Motor neuron (in vitro differentiated cells): ENCODE measurements around the gene UBA7. TPM values are rescaled to one million over a fixed set of nuclear protein-coding genes. Genes with fewer than 3 reads are reported as not detected.
"Not testable (repeated sequence)": the region's sequence is repeated elsewhere in the genome, so short reads cannot be mapped to it uniquely, and the experiment has no call there.

Experiments used
- ATAC-seq, 8 experiments: fragments of 200-7000 bp; cut with Tn5 transposase; replicated peaks in 6 of 8; 2 replicates each; pipeline ENCODE4 v1.8.0; 2021; ENCODE audit warnings: mild to moderate bottlenecking in 8 of 8, moderate library complexity in 8 of 8
- H3K27ac ChIP-seq, 2 donors: fragments of 250-450 bp; sonication (Bioruptor Pico); 2 replicates each; pipeline ENCODE4 v1.9.0; 2021; ENCODE audit warnings: antibody characterized with exemption in 2 of 2, mild to moderate bottlenecking in 2 of 2, moderate library complexity in 1 of 2
- H3K4me1 ChIP-seq, 2 donors: fragments of 250-450 bp; sonication (Bioruptor Pico); replicated peaks in 1 of 2; 2 replicates each; pipeline ENCODE4 v1.6.1; 2021; ENCODE audit warnings: antibody characterized with exemption in 2 of 2, mild to moderate bottlenecking in 2 of 2, moderate library complexity in 1 of 2
- H3K4me3 ChIP-seq, 5 donors: fragments of 250-450 bp; sonication (Bioruptor Pico); 2 replicates each; pipeline ENCODE4 v1.9.0; 2021; ENCODE audit warnings: antibody characterized with exemption in 5 of 5, mild to moderate bottlenecking in 5 of 5, moderate library complexity in 4 of 5
- WGBS, 10 experiments: fragments of 450-650 bp; shearing (Covaris generic); methylation state at CpG; one replicate each; pipeline ENCODE4 v1.0.0; 2022; 5-methylcytosine and 5-hydroxymethylcytosine counted together
- in situ Hi-C, 9 experiments: fragments of 400-800 bp; cut with MboI; loops; one replicate each; pipeline ENCODE4 v1.15.0; 2021; ENCODE audit warnings: low sequenced_read_pairs in 9 of 9, low pct_unique_long_range_greater_than_20kb in 2 of 9; ENCODE audit not compliant: unreplicated experiment in 9 of 9
- total RNA-seq, 8 experiments: library from RNA; unstranded; fragments of 300-600 nt; gene quantifications; 2 replicates each; pipeline versions ENCODE4 v1.2.3 to v1.2.4, GENCODE V29; 2022

UBA7 gene
- total RNA-seq, 8 experiments from 2014 or later, result 0.96 to 46.3 (median 11.0) TPM

DNA sequence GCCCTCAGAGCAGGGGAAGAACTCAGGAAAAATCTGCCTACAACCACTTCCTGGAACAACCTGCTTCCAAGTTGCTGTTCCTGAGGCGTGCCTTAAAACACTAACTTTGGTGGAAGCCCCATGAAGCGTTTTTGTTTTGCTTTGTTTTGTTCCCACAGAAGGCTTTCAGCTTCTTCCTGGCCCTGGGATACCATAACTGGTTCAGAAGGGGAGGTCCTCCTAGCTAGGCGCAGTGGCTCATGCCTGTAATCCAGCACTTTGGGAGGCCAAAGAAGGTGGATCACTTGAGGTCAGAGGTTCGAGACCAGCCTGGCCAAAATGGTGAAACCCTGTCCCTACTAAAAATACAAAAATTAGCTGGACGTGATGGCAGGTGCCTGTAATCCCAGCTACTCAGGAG, 26.2 kb downstream of the UBA7 start:
- in situ Hi-C loops, result no loop called here
- peaks cover 29 to 33% of the 10 kb centered on the region in 2 donors for H3K4me1 ChIP-seq
- no peak overlapping the region for H3K27ac ChIP-seq
- H3K4me3 ChIP-seq, result no peak overlapping the region
- 67 to 100% (median 100%) methylated on average over 1 to 4 of the region's 5 CpGs; no CpG with 5 or more reads in 3 of the 10 experiments for WGBS, 10 experiments
- no peak for ATAC-seq

- peak overlapping the region; percentile 90 to 96 for H3K27ac ChIP-seq
- H3K4me1 ChIP-seq, result peaks cover 29 to 33% of the 10 kb centered on the region in 2 donors
- ATAC-seq, result no peak
- 80 to 100% (median 100%) methylated on average over 1 to 2 of the region's 3 CpGs; no CpG with 5 or more reads in 2 of the 10 experiments for WGBS, 10 experiments
- in situ Hi-C loops, result no loop called here
- H3K4me3 ChIP-seq, result peak overlapping the region in 2 of 5 donors; percentile 96
Observed at GRCh38 chr3:49787182-49787464, 26.6 kb downstream of the UBA7 start.

DNA sequence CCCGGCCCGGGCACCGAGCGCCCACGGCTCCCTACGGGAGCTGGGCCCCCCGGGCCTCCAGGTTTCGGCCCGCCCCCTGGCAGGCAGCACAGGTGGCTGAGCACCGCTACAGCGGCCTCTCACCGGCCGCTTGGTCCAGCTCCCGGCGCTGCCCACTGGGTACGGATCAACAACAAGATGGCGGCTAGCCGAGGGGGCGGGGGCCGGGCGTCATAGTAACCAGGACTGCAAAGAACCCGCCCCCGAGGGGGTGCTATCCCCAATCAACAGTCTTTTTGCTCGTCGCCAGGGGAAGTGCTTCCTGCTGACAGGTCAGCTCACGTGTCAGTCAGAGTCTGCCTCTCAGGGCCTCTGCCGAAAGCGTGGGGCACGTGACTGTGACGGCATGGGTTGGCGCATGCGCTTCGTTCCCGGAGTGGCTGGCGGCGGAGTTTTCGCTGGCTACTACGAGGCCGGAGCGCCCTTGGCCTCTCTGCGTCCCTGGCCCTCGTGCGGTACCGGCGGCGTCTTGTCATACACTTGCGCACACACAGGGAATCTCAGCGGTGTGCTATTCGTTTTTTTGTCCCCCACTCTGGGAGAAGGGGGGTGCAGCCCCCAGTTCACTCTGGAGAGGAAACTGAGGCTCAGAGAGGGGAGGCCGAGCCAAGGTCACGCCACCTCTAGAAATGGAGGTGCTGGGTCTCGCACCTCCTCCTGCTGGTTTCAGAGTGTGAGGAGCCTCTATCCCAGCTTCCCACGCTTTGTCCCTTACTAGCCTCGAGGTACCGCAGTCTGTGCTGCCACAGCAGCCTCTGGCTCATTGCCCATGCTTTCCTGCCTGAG, 27.2 kb downstream of the UBA7 start, which contains the start of gene IP6K1:
Gene IP6K1, minus strand, starts transcription at position 186 of the 825 bp plus-strand sequence. CDS start 38,502 bp downstream, outside the sequence.
- peak; percentile 93 to 99 (median 95) for ATAC-seq
- in situ Hi-C loops, result no loop called here
- peak within 1 kb of the TSS; percentile 79 to 96 (median 92) for H3K4me3 ChIP-seq
- H3K27ac ChIP-seq, result peak within 1 kb of the TSS; percentile 90 to 96
- H3K4me1 ChIP-seq, result peaks cover 29 to 30% of the 10 kb centered on the region in 2 donors
- WGBS, 10 experiments, result 0% methylated on average over 4 to 24 of the region's 55 CpGs; no CpG with 5 or more reads in 6 of the 10 experiments

DNA sequence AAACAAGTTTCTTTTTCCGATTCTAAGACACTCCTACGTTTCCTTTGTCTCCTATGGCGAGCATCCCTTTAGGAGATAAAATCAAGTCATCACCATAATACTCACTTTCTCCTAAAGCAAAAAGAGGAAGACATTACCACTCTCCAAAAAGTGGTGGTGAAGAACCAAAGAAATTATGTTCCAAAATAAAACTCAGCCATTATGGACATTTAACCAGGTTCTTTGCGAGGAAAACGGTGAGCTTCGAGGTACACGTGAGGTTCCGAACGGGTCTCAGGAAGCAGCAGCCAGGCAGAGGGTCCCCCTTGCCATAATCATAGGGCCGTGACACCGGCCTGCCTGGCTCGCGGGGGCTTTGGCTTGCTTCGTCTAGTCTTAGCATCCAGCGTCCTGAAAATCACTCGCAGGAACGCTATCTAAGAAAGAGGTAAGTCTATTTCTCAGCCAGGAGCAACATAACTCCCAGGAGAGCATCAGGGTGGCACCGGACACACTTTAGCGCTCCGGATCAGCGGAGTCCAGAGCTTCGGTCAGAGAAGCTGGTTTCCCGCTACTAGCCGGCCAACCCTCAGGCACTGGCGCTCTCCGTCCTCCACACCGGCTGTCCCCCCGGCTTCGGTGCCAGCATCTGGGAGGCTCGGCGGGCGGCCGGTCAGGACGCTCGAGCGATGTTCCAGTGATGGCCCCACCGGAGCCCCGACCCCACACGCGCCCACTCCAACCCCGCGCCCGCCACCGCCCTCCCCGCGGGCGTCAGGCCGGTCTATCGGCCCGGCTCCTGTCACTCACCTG, 28.0 kb downstream of the UBA7 start:
- 0 to 10% (median 7%) methylated on average over 1 to 17 of the region's 50 CpGs for WGBS, 10 experiments
- Histone ChIP-seq H3K27ac (peak overlapping the region; percentile 90 to 95), H3K4me3 (peak overlapping the region; percentile 79 to 96 (median 92)), H3K4me1 (peaks cover 22 to 23% of the 10 kb centered on the region in 2 donors)
- peak; percentile 39 to 59 (median 46) for ATAC-seq
- in situ Hi-C loops, result no loop called here

- WGBS, 10 experiments, result 85 to 100% (median 97%) methylated on average over 1 to 6 of the region's 9 CpGs; no CpG with 5 or more reads in 5 of the 10 experiments
- ATAC-seq, H3K4me3 ChIP-seq, H3K27ac ChIP-seq, in situ Hi-C loops: not testable (repeated sequence)
- H3K4me1 ChIP-seq, result peaks cover 12 to 13% of the 10 kb centered on the region in 2 donors
Observed at GRCh38 chr3:49782277-49782676, 31.5 kb downstream of the UBA7 start.

DNA sequence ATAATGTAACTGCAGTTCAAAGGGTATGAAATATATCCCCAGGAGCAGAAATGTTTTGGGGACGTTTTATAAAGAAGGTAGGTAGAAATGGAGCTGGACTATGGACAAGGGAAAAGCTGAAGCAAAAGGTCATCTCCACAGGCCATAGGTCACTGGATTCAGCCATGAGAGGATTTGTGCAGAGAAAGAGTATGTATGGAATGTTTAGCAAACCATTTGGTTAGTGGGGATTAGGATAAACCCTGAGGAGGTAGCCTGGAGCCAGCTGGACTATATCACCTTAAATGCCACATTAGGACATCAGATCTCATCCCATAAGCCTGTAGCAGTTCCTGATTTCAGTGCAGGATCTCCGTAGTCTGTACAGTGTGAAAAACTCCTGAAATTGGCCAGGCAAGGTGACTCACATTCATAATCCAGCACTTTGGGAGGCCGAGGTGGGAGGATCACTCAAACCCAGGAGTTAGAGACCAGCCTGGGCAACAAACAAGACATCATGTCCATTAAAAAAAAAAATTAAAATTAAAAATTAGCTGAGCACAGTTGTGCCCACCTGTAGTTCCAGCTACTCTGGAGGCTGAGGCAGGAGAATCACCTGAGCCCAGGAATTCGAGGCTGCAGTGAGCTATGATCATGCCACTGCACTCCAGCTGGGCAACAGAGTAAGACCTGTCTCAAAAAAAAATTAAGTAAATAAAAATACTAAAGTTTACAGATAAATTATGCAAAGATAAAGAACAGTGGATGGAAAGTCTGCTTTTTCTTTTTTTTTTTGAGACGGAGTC, 32.1 kb downstream of the UBA7 start:
- H3K4me3 ChIP-seq, result no peak overlapping the region
- ATAC-seq, result no peak
- in situ Hi-C loops, result no loop called here
- peaks cover 7 to 8% of the 10 kb centered on the region in 2 donors for H3K4me1 ChIP-seq
- 11 to 100% (median 90%) methylated on average over 1 to 5 of the region's 5 CpGs for WGBS, 10 experiments
- no peak overlapping the region for H3K27ac ChIP-seq

DNA sequence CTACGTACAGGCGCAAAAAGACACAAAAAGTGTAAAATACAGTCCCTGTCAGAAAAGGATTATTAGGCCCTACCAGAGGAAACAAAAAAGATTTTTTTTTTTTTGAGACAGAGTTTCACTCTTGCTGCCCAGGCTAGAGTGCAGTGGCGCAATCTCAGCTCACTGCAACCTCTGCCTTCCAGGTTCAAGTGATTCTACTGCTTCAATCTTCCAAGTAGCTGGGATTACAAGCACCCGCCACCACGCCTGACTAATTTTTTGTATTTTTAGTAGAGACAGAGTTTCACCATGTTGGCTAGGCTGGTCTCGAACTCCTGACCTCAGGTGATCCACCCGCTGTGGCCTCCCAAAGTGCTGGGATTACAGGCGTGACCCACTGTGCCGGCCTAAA, 32.8 kb downstream of the UBA7 start:
- peak in 3 of 8 experiments; percentile 11 to 25 (median 24) for ATAC-seq
- H3K27ac ChIP-seq, H3K4me3 ChIP-seq, H3K4me1 ChIP-seq, in situ Hi-C loops: not testable (repeated sequence)
- 46 to 100% (median 91%) methylated on average over 3 to 9 of the region's 9 CpGs; no CpG with 5 or more reads in 1 of the 10 experiments for WGBS, 10 experiments

DNA sequence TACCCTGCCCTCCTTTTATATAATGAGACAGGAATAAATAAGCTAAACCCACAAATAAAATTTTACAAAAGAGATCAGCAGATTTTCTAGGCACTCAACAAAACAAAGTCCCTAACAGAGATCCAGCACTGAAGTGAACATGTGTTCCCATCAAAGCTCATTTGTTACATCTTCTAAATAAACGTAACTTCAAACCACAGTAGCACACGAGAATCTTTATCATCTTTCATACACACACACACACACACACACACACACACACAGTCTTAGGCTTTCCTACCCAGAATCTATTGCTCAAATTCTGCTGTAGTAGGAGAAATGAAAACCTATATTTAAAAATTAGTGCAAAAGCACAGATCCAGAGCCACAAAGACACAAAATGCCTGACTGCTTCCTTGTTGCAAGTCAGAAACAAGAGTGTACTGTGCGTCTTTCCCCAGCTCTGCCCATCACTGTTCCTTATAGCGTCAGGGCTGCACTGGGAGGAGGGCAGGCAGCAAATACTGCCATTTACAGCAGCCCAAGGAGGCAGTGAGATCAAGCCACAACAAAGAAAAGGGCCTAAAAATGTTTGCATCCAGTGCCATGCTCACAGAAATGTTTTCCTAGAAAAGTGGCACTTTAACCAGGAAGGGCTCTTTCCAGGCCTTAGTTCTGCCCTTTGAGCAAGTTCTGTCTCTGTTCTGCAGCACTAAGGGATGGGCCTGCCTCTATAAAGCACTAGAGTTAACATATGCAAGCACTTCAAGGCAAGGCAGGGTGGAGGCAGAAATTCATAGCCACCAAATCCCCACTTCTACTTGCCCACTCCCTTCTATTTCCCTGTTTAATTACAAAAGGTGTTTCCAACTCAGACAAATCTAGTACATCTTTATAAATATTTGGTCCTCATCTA, 33.4 kb downstream of the UBA7 start:
- H3K4me3 ChIP-seq, result no peak overlapping the region
- H3K27ac ChIP-seq, result no peak overlapping the region
- peaks cover 6 to 8% of the 10 kb centered on the region in 2 donors for H3K4me1 ChIP-seq
- in situ Hi-C loops, result no loop called here
- peak in 3 of 8 experiments; percentile 93 to 97 (median 96) for ATAC-seq
- 67 to 100% (median 88%) methylated on average over 1 to 4 of the region's 4 CpGs; no CpG with 5 or more reads in 3 of the 10 experiments for WGBS, 10 experiments

DNA sequence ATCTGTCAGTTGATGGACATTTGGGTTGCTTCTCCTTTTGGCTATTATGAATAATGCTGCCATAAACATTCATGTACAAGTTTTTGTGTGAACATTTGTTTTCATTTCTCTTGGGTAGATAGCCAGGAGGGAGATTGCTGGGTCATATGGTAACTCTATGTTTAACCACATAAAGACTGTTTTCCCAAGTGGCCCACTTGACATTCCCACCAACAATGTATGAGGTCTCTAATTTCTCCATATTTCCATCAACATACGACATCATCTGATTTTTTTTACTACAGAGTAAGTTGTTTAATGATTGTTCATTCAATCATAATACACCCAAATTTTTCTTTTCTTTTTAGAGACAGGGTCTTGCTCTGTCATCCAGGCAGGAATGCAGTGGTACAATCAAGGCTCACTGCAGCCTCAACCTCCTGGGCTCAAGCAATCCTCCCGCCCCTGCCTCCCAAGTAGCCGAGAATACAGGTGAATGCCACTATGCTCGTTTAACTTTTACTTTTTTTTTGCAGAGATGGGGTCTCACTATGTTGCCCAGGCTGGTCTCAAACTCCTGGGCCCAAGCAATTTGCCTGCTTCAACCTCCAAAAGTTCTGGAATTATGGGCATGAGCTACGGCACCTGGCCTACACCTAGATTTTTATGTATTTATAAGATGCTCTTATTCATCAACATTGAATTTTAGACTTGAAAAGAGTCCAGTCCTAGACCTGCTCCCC, 34.2 kb downstream of the UBA7 start:
- in situ Hi-C loops, result no loop called here
- Histone ChIP-seq H3K4me3 (no peak overlapping the region), H3K4me1 (peaks cover 0 to 3% of the 10 kb centered on the region in 2 donors), H3K27ac (no peak overlapping the region)
- WGBS, 10 experiments, result 70 to 100% (median 90%) methylated on average over 2 to 5 of the region's 5 CpGs
- no peak for ATAC-seq

- ATAC-seq, H3K4me3 ChIP-seq, H3K4me1 ChIP-seq, H3K27ac ChIP-seq, in situ Hi-C loops: not testable (repeated sequence)
- 90 to 100% (median 93%) methylated on average over 2 to 8 of the region's 8 CpGs; no CpG with 5 or more reads in 3 of the 10 experiments for WGBS, 10 experiments
Observed at GRCh38 chr3:49776101-49776500, 37.7 kb downstream of the UBA7 start.

GRCh38 chr3:49775538-49775937, 38.2 kb downstream of the UBA7 start:
- peak in 2 of 8 experiments; percentile 28 to 59 for ATAC-seq
- H3K4me3 ChIP-seq, result no peak overlapping the region
- H3K4me1 ChIP-seq, result no peaks in the 10 kb centered on the region
- no peak overlapping the region for H3K27ac ChIP-seq
- 0 to 83% (median 61%) methylated on average over 1 to 2 of the region's 3 CpGs; no CpG with 5 or more reads in 6 of the 10 experiments for WGBS, 10 experiments
- in situ Hi-C loops, result no loop called here
